ENCODE measurements around the gene PPARGC1A.

The PPARGC1A gene

GRCh38 chr4:23909671-23910070 lies 19.8 kb upstream of the PPARGC1A start:
- in situ Hi-C loops (cut with MboI; ENCODE audit: low sequenced_read_pairs) = no loop called here

- in situ Hi-C loops (cut with MboI; ENCODE audit: low sequenced_read_pairs) = no loop called here
Measured at GRCh38 chr4:23906839-23907238, 17.0 kb upstream of the PPARGC1A start.

- in situ Hi-C loops (cut with MboI; ENCODE audit: low sequenced_read_pairs) = no loop called here
Measured at GRCh38 chr4:23904639-23905071, 14.8 kb upstream of the PPARGC1A start.

- in situ Hi-C loops (cut with MboI; ENCODE audit: low sequenced_read_pairs) = no loop called here
Measured at GRCh38 chr4:23903859-23904438, 14.1 kb upstream of the PPARGC1A start.

GRCh38 chr4:23902222-23902804 lies 12.5 kb upstream of the PPARGC1A start:
- in situ Hi-C loops (cut with MboI; ENCODE audit: low sequenced_read_pairs) = no loop called here

- in situ Hi-C loops (cut with MboI; ENCODE audit: low sequenced_read_pairs) = no loop called here
Measured at GRCh38 chr4:23900636-23901035, 10.8 kb upstream of the PPARGC1A start.

GRCh38 chr4:23899565-23899964 lies 9.7 kb upstream of the PPARGC1A start:
- in situ Hi-C loops (cut with MboI; ENCODE audit: low sequenced_read_pairs) = no loop called here

GRCh38 chr4:23897564-23898109 lies 7.8 kb upstream of the PPARGC1A start:
- in situ Hi-C loops (cut with MboI; ENCODE audit: low sequenced_read_pairs) = no loop called here

- in situ Hi-C loops (cut with MboI; ENCODE audit: low sequenced_read_pairs) = no loop called here
Measured at GRCh38 chr4:23894021-23894420, 4.2 kb upstream of the PPARGC1A start.

GRCh38 chr4:23891064-23891421 lies 1.2 kb upstream of the PPARGC1A start:
- in situ Hi-C loops (cut with MboI; ENCODE audit: low sequenced_read_pairs) = no loop called here

GRCh38 chr4:23890369-23891063 lies 669 bp upstream of the PPARGC1A start:
- in situ Hi-C loops (cut with MboI; ENCODE audit: low sequenced_read_pairs) = no loop called here

- in situ Hi-C loops (cut with MboI; ENCODE audit: low sequenced_read_pairs) = no loop called here
Measured at GRCh38 chr4:23889391-23889790, 456 bp downstream of the PPARGC1A start.

- in situ Hi-C loops (cut with MboI; ENCODE audit: low sequenced_read_pairs) = no loop called here
Measured at GRCh38 chr4:23888421-23889319, 1.2 kb downstream of the PPARGC1A start.

- in situ Hi-C loops (cut with MboI; ENCODE audit: low sequenced_read_pairs) = no loop called here
Measured at GRCh38 chr4:23887989-23888388, 1.9 kb downstream of the PPARGC1A start.

GRCh38 chr4:23887173-23887572 lies 2.7 kb downstream of the PPARGC1A start:
- in situ Hi-C loops (cut with MboI; ENCODE audit: low sequenced_read_pairs) = no loop called here

- in situ Hi-C loops (cut with MboI; ENCODE audit: low sequenced_read_pairs) = no loop called here
Measured at GRCh38 chr4:23885943-23886590, 3.8 kb downstream of the PPARGC1A start.

- in situ Hi-C loops (cut with MboI; ENCODE audit: low sequenced_read_pairs) = no loop called here
Measured at GRCh38 chr4:23884741-23885140, 5.1 kb downstream of the PPARGC1A start.

GRCh38 chr4:23884261-23884660 lies 5.6 kb downstream of the PPARGC1A start:
- in situ Hi-C loops (cut with MboI; ENCODE audit: low sequenced_read_pairs) = no loop called here

- in situ Hi-C loops (cut with MboI; ENCODE audit: low sequenced_read_pairs) = no loop called here
Measured at GRCh38 chr4:23882976-23883531, 6.8 kb downstream of the PPARGC1A start.

GRCh38 chr4:23881674-23882337 lies 8.0 kb downstream of the PPARGC1A start:
- in situ Hi-C loops (cut with MboI; ENCODE audit: low sequenced_read_pairs) = no loop called here
